A673 (cell line): ENCODE measurements around the gene CARS1. TPM values are rescaled to one million over a fixed set of nuclear protein-coding genes. Genes with fewer than 3 reads are reported as not detected.
A peak's percentile ranks its signal among the peaks of the same experiment; 100 is the strongest.

Experiments
- BruUV-seq: library from RNA; stranded (reverse); fragments of 400-500 nt; replicated peaks from 2 replicates; lab custom pipeline; 2021; lab: Mats Ljungman, UMichigan
- CTCF ChIA-PET: fragments of 300-600 bp; sonication (Branson Sonifier 250); formaldehyde crosslinking; loops from one replicate; lab custom pipeline; 2022; ENCODE audit warnings: antibody characterized with exemption; lab: Charles Lee
- POLR2A ChIA-PET: fragments of 300-600 bp; sonication (Branson Sonifier 250); formaldehyde crosslinking; loops from one replicate; lab custom pipeline; 2022; ENCODE audit warnings: antibody characterized with exemption; ENCODE audit not compliant: low non-redundant PET; lab: Charles Lee
- DNase-seq: peaks from one replicate; pipeline ENCODE4 v3.0.0-alpha.2; 2015; ENCODE audit warnings: low spot score
- H3K27ac ChIP-seq: fragments of 200-600 bp; sonication (generic); 2 replicates; pipeline ENCODE4 v1.5.1; 2016; ENCODE audit warnings: mixed run types, low read depth, mild to moderate bottlenecking, mixed read lengths, antibody characterized with exemption, low read length; ENCODE audit not compliant: poor library complexity, severe bottlenecking
- H3K27me3 ChIP-seq: fragments of 200-600 bp; sonication (generic); replicated peaks from 2 replicates; pipeline ENCODE4 v1.6.1; 2017; ENCODE audit warnings: mixed run types, low read depth, mild to moderate bottlenecking, mixed read lengths, antibody characterized with exemption, low read length; ENCODE audit not compliant: insufficient read depth, poor library complexity
- H3K36me3 ChIP-seq: fragments of 200-600 bp; sonication (generic); 2 replicates; pipeline ENCODE4 v1.6.1; 2016; ENCODE audit warnings: mixed run types, mild to moderate bottlenecking, mixed read lengths, antibody characterized with exemption, low read length; ENCODE audit not compliant: insufficient read depth, poor library complexity, severe bottlenecking
- H3K4me1 ChIP-seq: fragments of 200-600 bp; sonication (generic); 2 replicates; pipeline ENCODE4 v1.6.1; 2017; ENCODE audit warnings: mixed run types, mild to moderate bottlenecking, mixed read lengths, antibody characterized with exemption, low read length; ENCODE audit not compliant: insufficient read depth, poor library complexity, severe bottlenecking
- H3K4me3 ChIP-seq: fragments of 200-600 bp; sonication (generic); 2 replicates; pipeline ENCODE4 v1.5.1; 2016; ENCODE audit warnings: low read depth, mixed run types, mild to moderate bottlenecking, mixed read lengths, low read length; ENCODE audit not compliant: poor library complexity, severe bottlenecking
- H3K9me3 ChIP-seq: fragments of 200-600 bp; sonication (generic); 2 replicates; pipeline ENCODE4 v1.6.1; 2016; ENCODE audit warnings: mixed run types, low read depth, mild to moderate bottlenecking, mixed read lengths, antibody characterized with exemption, low read length; ENCODE audit not compliant: poor library complexity, severe bottlenecking
- EZH2 ChIP-seq: fragments of 200-600 bp; sonication (generic); IDR thresholded peaks from 2 replicates; pipeline ENCODE4 v1.6.1; 2017; ENCODE audit warnings: borderline replicate concordance, low read depth, mild to moderate bottlenecking, mixed read lengths, antibody characterized with exemption, low read length; ENCODE audit not compliant: poor library complexity, severe bottlenecking
- intact Hi-C: fragments of 100-400 bp; cut with micrococcal nuclease; formaldehyde crosslinking; loops from one replicate; pipeline ENCODE4 v1.10.0; 2022; ENCODE audit not compliant: unreplicated experiment
- total RNA-seq: library from RNA; stranded (reverse); gene quantifications from 2 replicates; pipeline ENCODE4 v1.2.3, GENCODE V29; 2021
- TF ChIP-seq, protein P1 (sequence below): fragments of 300-800, 200-600 bp; sonication (generic); conservative IDR thresholded peaks from 2 replicates; pipeline ENCODE4 v1.5.1; 2017; ENCODE audit warnings: low read depth, mild to moderate bottlenecking, antibody characterized with exemption, low read length, moderate library complexity, mixed read lengths

CARS1 gene
- total RNA-seq, 1 experiment from 2014 or later = 76.4 TPM

- intact Hi-C loops = no loop called here
- Histone ChIP-seq H3K27ac (no peak overlapping the region), H3K4me1 (no peaks in the 10 kb centered on the region), H3K9me3 (no peaks in the 10 kb centered on the region), H3K4me3 (no peak overlapping the region), H3K27me3 (no peaks in the 10 kb centered on the region), H3K36me3 (peaks cover 37% of the 10 kb centered on the region)
- no TSS peak for BruUV-seq
- no peak for DNase-seq
- CTCF ChIA-PET = no interaction called here
- POLR2A ChIA-PET = no interaction called here
- TF ChIP-seq, protein P1, sequence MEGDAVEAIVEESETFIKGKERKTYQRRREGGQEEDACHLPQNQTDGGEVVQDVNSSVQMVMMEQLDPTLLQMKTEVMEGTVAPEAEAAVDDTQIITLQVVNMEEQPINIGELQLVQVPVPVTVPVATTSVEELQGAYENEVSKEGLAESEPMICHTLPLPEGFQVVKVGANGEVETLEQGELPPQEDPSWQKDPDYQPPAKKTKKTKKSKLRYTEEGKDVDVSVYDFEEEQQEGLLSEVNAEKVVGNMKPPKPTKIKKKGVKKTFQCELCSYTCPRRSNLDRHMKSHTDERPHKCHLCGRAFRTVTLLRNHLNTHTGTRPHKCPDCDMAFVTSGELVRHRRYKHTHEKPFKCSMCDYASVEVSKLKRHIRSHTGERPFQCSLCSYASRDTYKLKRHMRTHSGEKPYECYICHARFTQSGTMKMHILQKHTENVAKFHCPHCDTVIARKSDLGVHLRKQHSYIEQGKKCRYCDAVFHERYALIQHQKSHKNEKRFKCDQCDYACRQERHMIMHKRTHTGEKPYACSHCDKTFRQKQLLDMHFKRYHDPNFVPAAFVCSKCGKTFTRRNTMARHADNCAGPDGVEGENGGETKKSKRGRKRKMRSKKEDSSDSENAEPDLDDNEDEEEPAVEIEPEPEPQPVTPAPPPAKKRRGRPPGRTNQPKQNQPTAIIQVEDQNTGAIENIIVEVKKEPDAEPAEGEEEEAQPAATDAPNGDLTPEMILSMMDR = no peak
- TF ChIP-seq EZH2 = no peak
Measured at GRCh38 chr11:3008746-3009336, 48.4 kb downstream of the CARS1 start.

- no peak for DNase-seq
- H3K27ac ChIP-seq = no peak overlapping the region
- intact Hi-C loops = no loop called here
- CTCF ChIA-PET = no interaction called here
- no peaks in the 10 kb centered on the region for H3K4me1 ChIP-seq
- no peak overlapping the region for H3K4me3 ChIP-seq
- no peaks in the 10 kb centered on the region for H3K27me3 ChIP-seq
- no peaks in the 10 kb centered on the region for H3K9me3 ChIP-seq
- TF ChIP-seq, protein P1 = no peak
- TF ChIP-seq EZH2 = no peak
- H3K36me3 ChIP-seq = peaks cover 44% of the 10 kb centered on the region
- POLR2A ChIA-PET = no interaction called here
- no TSS peak for BruUV-seq
Measured at GRCh38 chr11:3007404-3008010, 49.7 kb downstream of the CARS1 start.

GRCh38 chr11:3006505-3007260 lies 50.5 kb downstream of the CARS1 start:
- TF ChIP-seq, protein P1 = no peak
- no peak for TF ChIP-seq EZH2
- peak; percentile 53 for DNase-seq
- Histone ChIP-seq H3K36me3 (peaks cover 48% of the 10 kb centered on the region), H3K4me3 (no peak overlapping the region), H3K9me3 (no peaks in the 10 kb centered on the region), H3K27ac (no peak overlapping the region), H3K4me1 (peaks cover under 1% of the 10 kb centered on the region), H3K27me3 (no peaks in the 10 kb centered on the region)
- ChIA-PET CTCF (no interaction called here), POLR2A (no interaction called here)
- intact Hi-C loops = no loop called here
- no TSS peak for BruUV-seq
